K562 (cell line): ENCODE data around the gene CD47. TPM values are rescaled to one million over a fixed set of nuclear protein-coding genes. Genes with fewer than 3 reads are reported as not detected.

Source experiments
- ATF2 ChIP-seq: sonication (generic); formaldehyde crosslinking; IDR thresholded peaks from 2 replicates; pipeline ENCODE4 v1.8.1; 2022; ENCODE audit warnings: missing genetic modification reagents
- CCAR2 ChIP-seq: fragments of 200-400 bp; formaldehyde crosslinking; IDR thresholded peaks from 2 replicates; pipeline ENCODE4 v1.6.1; 2017; ENCODE audit warnings: mild to moderate bottlenecking, low read depth, low read length
- DNMT1 ChIP-seq: fragments of 450-650 bp; IDR thresholded peaks from 2 replicates; pipeline ENCODE4 v1.6.1; 2016; ENCODE audit warnings: antibody characterized with exemption, mild to moderate bottlenecking
- EWSR1 ChIP-seq: fragments of 450-650 bp; IDR thresholded peaks from 2 replicates; pipeline ENCODE4 v1.6.1; 2018; ENCODE audit warnings: borderline replicate concordance, mild to moderate bottlenecking, low read depth, moderate library complexity; ENCODE audit not compliant: partially characterized antibody
- RBM17 ChIP-seq: fragments of 200-400 bp; formaldehyde crosslinking; IDR thresholded peaks from 2 replicates; pipeline ENCODE4 v1.6.1; 2017; ENCODE audit warnings: low read depth, mild to moderate bottlenecking, low read length, borderline replicate concordance
- ZFX ChIP-seq: sonication (generic); formaldehyde crosslinking; IDR thresholded peaks from 2 replicates; pipeline ENCODE4 v1.8.0; 2022; ENCODE audit warnings: mild to moderate bottlenecking, missing genetic modification reagents, moderate library complexity
- ZNF263 ChIP-seq: sonication (generic); formaldehyde crosslinking; IDR thresholded peaks from 2 replicates; pipeline ENCODE4 v1.8.0; 2022; ENCODE audit warnings: mild to moderate bottlenecking, missing genetic modification reagents, borderline replicate concordance
- ZNF77 ChIP-seq: fragments of 250-450 bp; sonication (Bioruptor Pico); IDR thresholded peaks from 2 replicates; pipeline ENCODE4 v1.5.0; 2020
- polyA plus RNA-seq, 8 experiments: library from polyadenylated mRNA; depleted of rRNA in 4 of 8; stranded (reverse) in 5 of 8; unstranded in 3 of 8; fragments of >200 nt; fragmentation: Nextera tagmentation in 2 of 8; fragmentation: Illumina TruSeq in 1 of 8; extraction: Ambion mirVana in 2 of 8; extraction: Trizol in 1 of 8; gene quantifications; 2 replicates each; pipeline versions ENCODE4 v1.2.1 to v1.2.3, GENCODE V29; 2011 to 2014; ENCODE audit warnings: inconsistent platforms in 1 of 8, missing spikeins in 1 of 8
- total RNA-seq, 7 experiments: library from RNA; depleted of rRNA in 6 of 7; stranded (reverse); fragments of >200 nt in 6 of 7; fragmentation: Illumina TruSeq in 2 of 7; extraction: Trizol in 2 of 7; gene quantifications; 2 replicates each; pipeline versions ENCODE4 v1.2.1 to v1.2.3, GENCODE V29; 2011 to 2021; ENCODE audit warnings: low replicate concordance in 1 of 7
- TF ChIP-seq, protein P1 (sequence below): fragments of 200-600 bp; sonication (generic); IDR thresholded peaks from one replicate; pipeline ENCODE4 v1.6.1; 2012; ENCODE audit warnings: mild to moderate bottlenecking, low read depth, low read length, inconsistent platforms

Gene CD47
- total and polyA plus RNA-seq, 9 of the 15 experiments (the other 6 are each of a cell fraction or from before 2014, with no cell fraction given) = 10.2 to 62.6 (median 36.3) TPM

DNA sequence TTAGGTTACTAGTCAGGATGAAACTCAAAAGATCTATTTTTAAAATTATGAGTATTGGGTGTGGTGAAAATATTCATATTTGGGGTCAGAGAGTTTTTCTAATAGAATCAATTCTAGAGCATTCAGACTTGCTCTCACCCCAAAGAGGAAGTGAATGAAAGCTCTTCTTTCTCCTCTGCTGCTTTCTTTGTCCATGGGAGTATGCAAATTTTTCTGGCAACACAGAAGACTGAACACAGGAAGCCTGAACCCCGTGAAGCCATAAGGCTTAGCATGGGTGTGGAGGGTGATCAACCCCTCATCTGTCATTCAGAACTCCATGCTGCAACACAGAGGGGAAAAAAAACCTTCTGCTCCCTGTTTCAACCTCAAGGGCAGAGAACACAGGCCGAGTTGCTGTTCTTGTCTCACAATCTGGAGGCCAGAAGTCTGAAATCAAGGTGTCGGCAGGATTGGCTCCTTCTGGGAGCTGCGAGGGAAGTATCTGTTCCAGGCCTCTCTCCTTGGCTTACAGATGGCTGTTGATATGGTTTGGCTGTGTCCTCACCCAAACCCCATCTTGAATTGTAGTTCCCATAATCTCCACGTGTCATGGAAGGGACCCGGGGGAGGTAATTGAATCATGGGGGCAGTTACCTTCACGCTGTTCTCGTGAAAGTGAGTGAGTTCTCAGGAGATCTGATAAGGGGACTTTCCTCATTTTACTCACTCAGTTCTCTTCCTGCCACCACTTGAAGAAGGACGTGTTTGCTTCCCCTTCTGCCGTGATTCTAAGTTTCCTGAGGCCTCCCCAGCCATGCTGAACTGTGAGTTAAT, 33.7 kb upstream of the CD47 start (continued):
- TF ChIP-seq, protein P1, sequence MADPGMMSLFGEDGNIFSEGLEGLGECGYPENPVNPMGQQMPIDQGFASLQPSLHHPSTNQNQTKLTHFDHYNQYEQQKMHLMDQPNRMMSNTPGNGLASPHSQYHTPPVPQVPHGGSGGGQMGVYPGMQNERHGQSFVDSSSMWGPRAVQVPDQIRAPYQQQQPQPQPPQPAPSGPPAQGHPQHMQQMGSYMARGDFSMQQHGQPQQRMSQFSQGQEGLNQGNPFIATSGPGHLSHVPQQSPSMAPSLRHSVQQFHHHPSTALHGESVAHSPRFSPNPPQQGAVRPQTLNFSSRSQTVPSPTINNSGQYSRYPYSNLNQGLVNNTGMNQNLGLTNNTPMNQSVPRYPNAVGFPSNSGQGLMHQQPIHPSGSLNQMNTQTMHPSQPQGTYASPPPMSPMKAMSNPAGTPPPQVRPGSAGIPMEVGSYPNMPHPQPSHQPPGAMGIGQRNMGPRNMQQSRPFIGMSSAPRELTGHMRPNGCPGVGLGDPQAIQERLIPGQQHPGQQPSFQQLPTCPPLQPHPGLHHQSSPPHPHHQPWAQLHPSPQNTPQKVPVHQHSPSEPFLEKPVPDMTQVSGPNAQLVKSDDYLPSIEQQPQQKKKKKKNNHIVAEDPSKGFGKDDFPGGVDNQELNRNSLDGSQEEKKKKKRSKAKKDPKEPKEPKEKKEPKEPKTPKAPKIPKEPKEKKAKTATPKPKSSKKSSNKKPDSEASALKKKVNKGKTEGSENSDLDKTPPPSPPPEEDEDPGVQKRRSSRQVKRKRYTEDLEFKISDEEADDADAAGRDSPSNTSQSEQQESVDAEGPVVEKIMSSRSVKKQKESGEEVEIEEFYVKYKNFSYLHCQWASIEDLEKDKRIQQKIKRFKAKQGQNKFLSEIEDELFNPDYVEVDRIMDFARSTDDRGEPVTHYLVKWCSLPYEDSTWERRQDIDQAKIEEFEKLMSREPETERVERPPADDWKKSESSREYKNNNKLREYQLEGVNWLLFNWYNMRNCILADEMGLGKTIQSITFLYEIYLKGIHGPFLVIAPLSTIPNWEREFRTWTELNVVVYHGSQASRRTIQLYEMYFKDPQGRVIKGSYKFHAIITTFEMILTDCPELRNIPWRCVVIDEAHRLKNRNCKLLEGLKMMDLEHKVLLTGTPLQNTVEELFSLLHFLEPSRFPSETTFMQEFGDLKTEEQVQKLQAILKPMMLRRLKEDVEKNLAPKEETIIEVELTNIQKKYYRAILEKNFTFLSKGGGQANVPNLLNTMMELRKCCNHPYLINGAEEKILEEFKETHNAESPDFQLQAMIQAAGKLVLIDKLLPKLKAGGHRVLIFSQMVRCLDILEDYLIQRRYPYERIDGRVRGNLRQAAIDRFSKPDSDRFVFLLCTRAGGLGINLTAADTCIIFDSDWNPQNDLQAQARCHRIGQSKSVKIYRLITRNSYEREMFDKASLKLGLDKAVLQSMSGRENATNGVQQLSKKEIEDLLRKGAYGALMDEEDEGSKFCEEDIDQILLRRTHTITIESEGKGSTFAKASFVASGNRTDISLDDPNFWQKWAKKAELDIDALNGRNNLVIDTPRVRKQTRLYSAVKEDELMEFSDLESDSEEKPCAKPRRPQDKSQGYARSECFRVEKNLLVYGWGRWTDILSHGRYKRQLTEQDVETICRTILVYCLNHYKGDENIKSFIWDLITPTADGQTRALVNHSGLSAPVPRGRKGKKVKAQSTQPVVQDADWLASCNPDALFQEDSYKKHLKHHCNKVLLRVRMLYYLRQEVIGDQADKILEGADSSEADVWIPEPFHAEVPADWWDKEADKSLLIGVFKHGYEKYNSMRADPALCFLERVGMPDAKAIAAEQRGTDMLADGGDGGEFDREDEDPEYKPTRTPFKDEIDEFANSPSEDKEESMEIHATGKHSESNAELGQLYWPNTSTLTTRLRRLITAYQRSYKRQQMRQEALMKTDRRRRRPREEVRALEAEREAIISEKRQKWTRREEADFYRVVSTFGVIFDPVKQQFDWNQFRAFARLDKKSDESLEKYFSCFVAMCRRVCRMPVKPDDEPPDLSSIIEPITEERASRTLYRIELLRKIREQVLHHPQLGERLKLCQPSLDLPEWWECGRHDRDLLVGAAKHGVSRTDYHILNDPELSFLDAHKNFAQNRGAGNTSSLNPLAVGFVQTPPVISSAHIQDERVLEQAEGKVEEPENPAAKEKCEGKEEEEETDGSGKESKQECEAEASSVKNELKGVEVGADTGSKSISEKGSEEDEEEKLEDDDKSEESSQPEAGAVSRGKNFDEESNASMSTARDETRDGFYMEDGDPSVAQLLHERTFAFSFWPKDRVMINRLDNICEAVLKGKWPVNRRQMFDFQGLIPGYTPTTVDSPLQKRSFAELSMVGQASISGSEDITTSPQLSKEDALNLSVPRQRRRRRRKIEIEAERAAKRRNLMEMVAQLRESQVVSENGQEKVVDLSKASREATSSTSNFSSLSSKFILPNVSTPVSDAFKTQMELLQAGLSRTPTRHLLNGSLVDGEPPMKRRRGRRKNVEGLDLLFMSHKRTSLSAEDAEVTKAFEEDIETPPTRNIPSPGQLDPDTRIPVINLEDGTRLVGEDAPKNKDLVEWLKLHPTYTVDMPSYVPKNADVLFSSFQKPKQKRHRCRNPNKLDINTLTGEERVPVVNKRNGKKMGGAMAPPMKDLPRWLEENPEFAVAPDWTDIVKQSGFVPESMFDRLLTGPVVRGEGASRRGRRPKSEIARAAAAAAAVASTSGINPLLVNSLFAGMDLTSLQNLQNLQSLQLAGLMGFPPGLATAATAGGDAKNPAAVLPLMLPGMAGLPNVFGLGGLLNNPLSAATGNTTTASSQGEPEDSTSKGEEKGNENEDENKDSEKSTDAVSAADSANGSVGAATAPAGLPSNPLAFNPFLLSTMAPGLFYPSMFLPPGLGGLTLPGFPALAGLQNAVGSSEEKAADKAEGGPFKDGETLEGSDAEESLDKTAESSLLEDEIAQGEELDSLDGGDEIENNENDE = no peak
- no peak for TF ChIP-seq EWSR1
- TF ChIP-seq ZFX (CRISPR knock-in tag) = peak; percentile 66
- no peak for TF ChIP-seq ZNF263 (CRISPR knock-in tag)
- TF ChIP-seq RBM17 = no peak
- TF ChIP-seq ZNF77 (CRISPR knock-in tag) = no peak
- TF ChIP-seq CCAR2 = no peak
- TF ChIP-seq ATF2 = no peak
- no peak for TF ChIP-seq DNMT1
